NK-92 (cell line): ENCODE measurements around the gene CDCA4.
"Not testable (repeated sequence)": the region's sequence is repeated elsewhere in the genome, so short reads cannot be mapped to it uniquely, and the experiment has no call there.

ENCODE experiments used
- DNase-seq: peaks from one replicate; lab custom pipeline; 2025; ENCODE audit not compliant: unreplicated experiment; lab: John Stamatoyannopoulos, UW

Gene CDCA4

DNA sequence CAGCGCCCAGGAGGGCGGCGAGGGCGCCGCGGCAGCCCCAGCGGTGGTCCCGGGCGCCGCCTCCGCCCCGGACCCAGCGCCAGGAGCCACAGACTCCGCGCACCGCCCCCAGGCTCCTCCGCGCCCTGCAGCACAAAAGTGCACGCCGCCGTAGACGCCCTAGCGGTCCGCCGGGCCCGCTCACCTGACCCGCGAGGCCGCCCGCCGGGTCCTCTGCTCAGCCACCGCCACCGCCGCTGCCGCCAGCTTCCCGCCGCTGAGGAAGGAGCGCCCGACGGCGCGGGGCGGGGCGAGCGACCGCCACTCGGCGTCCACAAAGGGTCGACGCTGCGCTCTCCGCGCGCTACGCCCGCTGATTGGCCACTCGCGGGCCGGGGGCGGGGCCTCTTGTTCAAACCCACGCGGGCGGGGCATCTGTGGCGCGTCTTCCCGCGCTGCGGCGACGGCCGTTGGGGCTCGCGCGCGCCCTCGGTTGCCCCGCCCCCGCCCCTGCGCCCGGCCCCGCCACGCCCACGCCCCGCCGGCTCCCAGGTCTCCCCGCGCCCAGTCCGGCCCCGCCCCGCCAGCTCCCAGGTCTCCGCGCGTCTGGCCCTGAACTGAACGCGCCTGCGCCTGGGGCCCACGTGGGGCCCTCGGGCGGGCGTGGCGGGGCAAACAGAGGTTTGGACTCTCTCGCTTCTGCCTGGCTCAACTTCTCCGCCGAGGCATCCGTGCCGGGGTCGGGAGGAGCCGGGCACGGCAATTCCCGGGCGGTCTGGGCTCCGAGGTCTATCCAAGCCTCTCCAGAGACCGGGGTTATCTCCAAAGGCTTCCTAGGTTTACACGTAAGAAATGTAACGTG lies at the start of gene CDCA4:
CDCA4 (minus strand) TSS at position 269 of the 841 bp plus-strand sequence. CDS start 9,154 bp downstream, outside the sequence.
- DNase-seq = peak; percentile 83

DNA sequence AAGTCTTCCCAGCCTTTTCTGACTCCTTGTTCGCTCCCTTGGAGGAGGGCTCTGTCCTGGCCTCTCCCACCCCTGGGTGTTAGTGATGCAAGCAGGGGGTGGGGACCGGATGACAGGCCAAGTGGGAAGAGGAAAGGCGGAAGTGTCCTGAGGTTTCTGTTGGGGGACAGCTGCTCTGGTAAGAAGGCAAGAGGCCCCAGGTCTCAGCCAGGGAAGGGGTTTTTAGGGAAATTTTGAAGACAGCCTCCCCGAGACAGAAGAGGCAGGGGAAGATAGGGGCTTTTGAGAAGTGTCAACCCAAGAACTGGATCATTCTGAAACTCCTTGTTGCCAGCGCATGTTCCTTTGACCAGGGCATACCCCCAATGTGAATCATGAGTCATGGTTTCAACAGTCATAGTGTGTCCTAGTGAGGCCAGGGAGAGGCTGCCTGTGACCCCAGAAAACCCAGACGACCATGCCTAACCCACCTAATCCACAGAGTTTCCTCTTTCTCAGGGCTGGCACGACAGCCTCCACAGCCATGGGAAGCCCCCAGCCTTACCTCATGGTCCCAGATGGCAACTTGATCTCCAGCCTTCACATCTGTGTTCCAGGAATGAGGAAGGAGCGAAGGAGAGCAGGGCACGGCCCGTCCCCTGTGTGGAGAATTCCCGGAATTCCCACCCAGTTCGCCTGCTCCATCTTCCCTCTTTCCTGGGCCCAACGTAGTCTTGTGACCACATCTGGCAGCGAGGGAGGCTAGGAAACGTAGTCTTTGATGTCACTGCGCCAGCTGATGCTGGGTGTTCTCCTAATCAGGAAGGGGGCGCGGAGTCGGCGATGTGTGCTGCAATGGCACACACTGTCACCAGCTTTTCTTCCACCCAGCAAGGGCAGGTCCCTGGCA lies 49.2 kb upstream of the CDCA4 start:
- no peak for DNase-seq

DNA sequence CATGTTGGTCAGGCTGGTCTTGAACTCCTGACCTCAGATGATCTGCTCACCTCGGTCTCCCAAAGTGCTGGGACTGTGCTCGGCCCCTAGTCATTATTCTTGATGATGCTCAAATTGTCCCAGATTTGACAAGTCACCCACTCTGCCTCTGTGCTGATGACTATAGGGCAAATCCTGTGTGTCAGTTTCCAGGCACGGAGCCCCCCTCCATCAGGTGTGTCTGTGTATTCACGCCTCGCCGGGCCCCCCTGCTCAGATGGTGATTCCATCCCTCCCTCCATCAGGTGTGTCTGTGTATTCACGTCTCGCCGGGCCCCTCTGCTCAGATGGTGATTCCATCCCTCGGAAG lies 48.6 kb upstream of the CDCA4 start:
- DNase-seq = no peak

DNA sequence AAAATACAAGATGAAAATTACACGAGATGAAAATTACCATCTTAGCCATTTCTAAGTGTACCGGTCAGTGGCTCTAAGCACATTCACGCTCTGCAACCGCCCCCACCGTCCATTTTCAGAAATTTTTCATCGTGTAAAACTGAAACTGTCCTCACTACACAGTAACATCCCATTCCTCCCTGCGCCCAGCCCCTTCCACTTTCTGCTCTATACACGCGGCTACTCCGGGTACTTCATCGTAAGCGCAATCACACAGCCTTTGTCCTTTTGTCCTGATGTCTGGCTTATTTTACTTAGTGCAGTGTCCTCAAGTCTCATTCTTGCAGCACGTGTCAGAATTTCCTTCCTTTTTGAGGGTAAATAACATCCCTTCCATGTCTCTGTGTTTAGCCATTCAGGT lies 47.9 kb upstream of the CDCA4 start:
- DNase-seq = no peak

DNA sequence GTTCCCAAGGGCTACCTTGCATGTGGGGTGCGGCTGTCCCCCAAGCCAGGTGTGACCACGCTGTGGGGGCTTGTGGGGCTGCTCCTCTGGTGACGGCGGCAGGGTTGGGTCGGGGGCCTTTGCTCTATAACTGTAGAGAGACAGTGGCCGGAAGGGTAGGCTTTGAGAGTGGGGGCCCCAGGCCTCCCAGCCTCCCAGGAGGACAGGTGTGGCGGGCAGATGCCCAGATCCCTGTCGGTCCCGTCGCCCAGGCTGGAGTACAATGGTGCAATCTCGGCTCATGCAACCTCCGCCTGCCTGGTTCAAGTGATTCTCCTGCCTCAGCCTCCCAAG lies 47.1 kb upstream of the CDCA4 start:
- DNase-seq = no peak

DNA sequence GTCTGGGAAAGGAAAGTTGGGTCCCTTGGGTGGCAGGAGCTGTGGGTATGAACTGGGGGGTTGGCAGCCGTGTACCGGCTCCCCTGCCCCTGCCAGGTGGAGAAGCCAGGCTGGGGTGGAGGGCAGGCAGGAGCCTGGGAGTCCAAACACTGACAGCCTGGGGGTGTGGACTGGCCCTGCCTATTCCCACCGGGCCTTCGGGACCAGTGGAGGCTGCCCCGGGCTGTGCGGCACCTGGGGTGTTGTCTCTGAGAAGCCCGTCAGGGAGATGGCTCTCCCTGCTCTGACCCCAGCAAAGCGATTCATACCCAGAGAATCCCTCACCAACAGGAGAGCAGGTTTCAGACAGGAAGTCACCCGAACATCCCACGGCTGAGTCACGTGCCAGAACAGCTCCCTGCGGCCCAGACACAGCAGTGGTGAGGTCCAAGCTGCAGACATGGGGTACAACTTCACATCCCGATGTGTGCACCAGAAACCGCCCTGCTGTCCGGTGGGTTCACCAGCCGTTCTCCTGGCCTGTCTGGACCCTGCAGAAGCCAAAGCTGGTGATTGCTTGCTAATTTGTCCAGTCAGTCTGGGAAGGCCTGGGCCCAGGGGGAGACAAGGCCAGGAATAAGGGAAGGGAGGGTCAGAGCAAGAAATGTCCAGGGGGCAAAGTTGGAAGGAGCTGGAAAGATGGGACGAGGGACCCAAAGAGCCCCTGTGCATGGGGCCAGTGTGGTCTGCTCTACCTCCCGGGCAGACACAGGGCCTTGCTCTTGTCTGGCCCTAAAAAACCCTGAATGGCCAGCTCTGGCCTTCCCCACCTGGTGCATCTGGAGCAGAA lies 46.5 kb upstream of the CDCA4 start:
- no peak for DNase-seq

DNA sequence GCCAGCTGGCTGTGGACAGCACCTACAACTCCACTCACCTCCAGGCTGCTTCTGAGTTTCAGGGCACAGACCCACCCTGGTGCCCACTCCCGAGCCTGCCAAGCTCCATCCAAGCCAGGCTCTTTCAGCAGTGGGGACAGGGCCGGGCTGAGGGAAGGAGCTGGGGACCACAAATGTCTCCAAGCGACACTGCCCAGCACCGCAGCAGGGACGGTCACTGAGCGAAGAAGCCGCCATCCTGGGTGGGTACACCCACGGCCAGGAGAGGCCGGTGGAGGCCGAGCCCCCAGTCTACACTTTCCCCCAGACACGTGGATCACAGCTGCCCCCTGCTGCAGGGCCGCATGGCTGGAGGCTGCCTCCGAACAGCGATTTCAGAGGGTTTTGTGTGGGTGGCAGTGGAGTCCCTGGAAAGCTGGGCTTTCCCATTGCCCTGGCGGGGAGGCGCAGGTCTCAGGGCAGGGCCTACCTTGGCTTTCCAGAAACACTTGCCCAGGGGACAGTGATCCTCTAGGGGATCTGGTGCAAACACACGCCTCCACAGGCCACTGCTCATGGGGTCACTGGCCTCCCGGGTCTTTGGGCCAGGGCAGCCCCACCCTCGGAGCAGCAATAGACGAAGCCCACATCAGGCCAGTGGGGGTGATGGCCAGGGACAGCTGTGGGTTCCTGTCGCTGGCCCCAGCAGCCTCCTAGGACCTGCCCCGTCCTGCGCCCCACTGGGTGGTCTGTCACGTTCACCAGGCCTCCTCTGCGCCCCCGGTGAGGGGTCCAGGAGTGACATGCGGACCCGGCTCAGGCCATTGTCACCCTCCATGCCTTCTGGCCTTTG lies 45.6 kb upstream of the CDCA4 start:
- no peak for DNase-seq

DNA sequence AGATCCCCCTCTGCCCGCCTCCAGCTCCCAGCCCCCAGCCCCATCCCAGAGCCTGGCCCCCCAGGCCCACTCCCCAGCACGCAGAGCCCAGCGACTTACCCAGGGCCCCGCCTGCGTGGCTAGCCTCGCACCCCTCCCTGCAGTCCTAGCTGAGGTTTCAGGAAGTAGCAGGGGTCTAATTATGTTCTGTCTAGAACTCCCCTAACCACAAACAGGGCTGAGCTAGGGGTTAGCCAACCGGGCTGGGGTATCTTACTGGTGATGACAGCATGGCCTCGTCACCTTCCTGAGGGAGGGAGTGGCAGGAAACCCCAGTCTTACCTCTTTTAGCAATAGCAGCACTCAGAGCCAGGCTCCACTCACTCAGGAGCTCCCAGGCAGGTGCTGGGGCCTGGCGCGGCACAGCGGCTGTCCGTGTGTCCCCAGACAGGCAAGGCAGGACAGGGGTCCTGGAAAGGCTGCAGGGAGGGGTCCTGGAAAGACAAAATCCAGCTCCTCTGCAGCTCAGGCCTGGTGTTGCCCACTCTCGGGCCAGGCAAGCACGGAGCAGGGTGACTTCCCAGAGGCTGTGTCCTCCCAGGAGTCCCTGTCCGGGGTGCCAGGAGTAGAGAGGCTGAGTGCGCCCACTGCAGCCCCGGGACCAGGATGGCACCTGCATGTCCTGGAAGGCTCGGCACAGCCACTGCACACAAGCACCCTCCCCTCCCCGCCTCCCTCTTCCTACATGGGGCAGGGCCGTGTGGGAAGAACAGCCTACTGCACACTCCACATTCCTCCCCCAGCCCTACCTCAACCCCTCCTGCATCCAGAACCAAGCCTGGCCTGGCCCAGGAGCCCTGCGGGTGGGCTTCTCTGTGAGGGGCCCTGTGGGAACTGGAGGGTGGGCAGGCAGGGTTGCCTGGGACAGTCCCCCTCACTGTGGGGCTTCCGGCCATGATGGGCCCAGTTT lies 44.7 kb upstream of the CDCA4 start, which contains the start of gene GPR132:
GPR132 (minus strand) TSS at position 151 of the 949 bp plus-strand sequence. CDS start 10,010 bp downstream, outside the sequence.
- peak; percentile 41 for DNase-seq

DNA sequence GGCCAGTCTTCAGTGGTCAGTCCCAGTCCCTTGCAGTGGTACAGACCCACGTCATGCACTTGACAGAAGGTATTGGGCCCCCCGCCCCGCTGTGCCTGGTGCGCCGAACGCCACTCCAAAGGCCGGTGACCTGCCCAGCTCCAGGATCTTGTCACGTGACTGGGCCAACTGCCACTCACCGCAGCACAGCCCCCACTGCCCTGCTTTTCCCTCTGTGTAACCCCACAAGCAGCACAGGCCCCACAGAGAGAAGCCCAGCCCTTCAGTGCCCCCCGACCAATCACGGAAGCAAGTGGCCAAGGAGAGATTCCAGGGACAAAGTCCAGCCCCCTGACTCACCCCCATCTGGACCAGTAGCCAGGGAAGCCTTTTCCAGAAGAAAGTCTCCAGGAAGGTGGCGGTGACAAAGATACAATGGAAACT lies 43.8 kb upstream of the CDCA4 start:
- DNase-seq = no peak

DNA sequence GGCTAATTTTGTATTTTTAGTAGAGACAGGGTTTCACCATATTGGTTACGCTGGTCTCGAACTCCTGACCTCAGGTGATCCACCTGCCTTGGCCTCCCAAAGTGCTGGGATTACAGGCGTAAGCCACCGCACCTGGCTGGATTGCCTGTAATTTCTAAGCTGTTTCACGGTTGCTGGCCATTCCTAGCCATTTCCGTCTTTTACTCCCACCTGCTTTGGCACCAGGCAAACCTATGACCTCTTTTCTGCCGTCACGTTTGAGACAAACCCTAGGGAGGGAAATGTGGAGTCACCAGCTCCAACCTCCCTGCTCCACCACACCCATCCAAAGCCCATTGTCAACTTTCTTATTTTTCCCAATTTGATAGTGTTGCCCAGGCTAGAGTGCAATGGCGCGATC lies 43.1 kb upstream of the CDCA4 start:
- no peak for DNase-seq

DNA sequence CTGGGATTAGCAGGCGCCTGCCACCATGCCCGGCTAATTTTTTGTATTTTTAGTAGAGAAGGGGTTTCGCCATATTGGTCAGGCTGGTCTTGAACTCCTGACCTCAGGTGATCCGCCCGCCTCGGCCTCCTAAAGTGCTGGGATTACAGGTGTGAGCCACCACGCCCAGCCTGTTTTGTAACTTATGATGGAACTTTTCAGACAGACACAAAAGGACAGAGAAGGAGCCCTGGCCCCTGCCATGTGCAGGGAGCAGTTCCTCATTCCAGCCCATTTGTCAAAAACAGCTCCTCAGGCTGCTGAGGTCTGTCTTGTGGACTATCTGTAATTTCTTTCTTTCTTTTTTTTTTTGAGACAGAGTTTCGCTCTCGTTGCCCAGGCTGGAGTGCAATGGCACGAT lies 42.6 kb upstream of the CDCA4 start:
- DNase-seq = not testable (repeated sequence)

DNA sequence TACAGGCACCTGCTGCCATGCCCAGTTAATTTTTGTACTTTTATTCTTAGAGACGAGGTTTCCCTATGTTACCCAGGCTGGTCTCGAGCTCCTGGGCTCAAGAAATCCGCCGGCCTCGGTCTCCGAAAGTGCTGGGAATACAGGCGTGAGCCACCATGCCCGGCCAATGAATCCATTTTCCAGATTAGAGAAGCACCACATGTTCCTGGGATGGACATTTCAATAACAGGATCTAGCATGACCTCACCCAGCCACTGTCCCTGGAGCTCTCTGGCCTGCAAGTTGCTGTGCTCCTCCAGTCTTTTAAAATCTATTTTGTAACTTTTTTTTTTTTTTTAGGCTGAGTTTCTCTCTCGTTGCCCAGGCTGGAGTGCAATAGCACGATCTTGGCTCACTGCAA lies 42.2 kb upstream of the CDCA4 start:
- no peak for DNase-seq

DNA sequence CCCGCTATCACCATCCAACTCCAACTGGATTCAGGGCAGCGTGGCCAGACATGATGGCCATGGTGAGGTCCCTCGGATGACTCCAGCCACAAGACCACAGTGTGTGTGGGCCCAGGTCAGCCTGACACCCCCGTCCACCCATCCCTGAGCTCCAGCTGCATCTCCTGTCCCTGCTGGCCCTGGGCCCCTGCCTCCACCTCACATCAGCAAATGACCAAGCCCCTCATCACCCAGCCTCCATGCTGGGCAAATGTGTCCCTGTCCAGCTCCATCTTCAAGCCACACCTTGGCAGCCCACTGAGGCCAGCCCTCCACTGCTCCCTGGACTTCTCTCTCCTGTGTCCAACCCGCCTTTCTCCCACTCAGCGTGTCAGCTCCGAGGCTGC lies 41.2 kb upstream of the CDCA4 start:
- DNase-seq = no peak

DNA sequence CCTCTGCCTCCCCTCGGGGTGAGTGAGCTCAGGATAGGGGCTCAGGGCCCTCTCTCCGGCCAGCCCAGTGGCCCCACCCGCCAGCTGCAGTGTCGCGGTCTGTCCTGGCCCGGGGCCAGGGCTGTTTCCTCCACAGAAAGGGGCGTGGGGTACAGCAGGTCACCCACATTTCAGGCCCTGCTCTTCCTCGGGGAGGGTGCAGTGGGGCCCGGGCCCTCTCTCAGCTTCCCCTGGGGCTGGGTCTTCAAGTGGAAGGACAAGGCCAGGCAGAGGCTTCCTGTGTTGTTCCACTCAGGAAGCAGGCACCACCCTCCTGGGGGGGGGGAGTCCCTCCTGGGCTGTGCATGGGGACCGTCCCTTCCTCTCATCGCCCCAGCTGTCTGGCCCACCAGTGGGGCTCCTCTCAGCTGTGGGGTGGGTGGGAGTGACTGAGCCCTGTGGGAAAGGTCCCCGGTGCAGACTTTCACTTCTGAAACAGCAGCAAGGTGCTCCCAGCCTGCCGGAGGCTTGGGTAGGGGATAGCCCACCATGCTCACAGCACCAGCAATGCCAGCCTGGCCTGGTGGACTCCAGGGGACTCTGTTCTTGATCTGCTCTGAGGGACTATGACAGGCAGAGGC lies 40.7 kb upstream of the CDCA4 start:
- DNase-seq = no peak

DNA sequence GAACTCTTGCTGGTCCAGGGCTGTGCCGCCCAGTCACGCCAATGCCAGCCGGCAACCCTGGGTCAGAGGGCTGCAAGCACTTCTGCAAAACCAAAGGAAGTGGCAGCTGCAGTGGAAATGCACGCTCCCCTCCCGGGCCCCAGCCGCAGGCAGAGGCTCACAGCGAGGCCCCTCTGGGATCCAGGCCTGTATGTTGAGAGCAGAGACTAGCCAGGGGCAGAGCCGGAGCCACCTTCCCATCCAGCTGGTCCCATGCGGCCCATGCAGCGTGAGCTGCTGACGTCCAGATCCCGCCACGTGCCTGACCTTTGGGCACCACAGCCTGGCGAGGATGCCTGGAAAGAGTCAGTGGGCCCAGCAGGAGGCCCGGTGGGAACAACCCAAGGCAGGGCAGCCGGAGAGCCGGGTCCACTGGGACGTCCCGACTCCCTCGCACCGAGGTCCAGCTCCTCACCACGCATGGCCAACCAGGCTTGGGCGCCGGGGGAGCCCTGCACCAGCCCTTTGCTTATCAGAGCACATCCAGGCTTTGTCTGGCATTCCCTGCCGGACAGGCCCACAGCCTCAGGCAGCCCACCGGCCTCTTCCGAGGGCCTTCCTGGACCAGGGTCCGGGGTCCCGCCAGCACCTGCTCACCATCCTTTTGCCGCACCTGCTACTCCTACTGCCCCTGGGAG lies 40.0 kb upstream of the CDCA4 start:
- no peak for DNase-seq

DNA sequence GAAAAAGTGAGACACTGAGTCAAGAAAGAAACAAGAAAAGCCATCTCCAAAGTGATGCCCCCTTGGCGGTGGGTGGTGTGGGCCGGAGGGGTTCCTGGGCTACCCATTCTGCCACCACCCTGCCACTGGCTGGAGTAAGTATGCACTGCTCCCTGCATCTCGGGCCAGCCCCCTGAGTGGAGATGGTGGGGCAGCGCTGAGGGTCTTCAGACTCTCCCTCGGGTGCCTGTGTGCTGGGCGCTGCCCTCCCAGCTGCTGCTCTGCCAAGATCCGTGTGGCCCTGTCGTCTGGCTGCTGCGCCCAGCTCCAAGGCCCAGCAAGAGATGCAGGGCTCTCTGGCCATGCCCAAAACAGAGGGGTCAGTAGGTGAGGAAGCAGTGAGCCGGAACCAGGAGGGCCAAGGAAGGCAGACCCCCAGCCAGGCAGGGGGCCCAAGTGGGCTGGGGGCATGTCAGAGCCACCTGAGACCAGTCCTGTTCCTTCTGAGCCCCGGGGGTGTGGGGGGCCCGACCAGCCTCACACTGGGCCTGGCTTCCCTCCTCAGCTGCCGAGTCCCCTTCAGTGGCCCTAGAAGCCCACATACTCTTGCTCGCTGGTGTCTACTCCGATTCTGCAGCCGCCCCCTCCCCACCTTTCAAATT lies 39.2 kb upstream of the CDCA4 start:
- no peak for DNase-seq

DNA sequence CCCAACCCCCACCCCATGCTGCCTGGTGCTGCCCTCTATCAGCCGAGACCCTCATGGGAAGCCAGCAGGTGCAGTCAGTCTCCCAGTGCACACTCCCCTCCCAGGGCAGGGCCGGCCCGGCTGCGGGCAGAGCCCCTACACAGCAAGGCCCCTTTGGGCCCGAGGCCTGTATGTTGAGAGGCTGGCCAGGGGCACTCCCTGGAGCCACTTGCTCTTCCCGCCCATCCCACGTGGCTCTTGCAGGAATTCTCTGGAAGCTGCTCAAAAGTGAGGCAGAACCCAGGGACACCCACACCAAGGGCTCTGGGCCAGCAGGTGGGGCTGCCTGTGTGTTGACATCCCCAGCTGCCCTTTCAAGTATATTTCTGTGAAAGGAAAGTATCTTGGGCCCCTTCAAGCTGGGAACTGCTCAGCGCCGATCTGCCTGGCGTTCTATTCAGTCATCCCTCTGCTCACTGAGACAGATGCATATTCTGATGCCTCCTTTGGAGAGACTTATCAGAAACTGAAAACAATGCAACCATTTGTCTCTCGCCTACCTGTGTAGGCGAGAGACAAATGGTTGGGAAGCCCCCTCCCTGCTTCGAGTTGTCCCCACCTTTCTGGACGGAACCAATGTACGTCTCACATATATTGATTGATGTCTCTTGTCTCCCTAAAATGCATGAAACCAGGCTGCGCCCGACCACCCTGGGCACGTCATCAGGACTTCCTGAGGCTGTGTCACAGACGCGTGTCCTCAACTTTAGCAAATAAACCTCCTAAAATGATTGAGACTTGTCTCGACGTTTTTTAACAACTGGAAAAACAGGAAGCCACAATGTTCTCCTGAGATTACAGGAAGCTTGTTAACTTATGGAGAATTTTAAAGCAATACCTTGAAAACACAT lies 38.4 kb upstream of the CDCA4 start:
- no peak for DNase-seq
